Stimulated activated CD4-positive, alpha-beta T cell treated with anti-CD3 and anti-CD28 coated beads, Interleukin-1b, Interleukin-23, amount 100 ng/mL, for 48 hours (primary cell): Measurements from ENCODE around the gene PITRM1.

ENCODE experiments used
- DNase-seq: peaks from one replicate; pipeline ENCODE4 v3.0.0-alpha.2; 2020

Gene PITRM1

DNA sequence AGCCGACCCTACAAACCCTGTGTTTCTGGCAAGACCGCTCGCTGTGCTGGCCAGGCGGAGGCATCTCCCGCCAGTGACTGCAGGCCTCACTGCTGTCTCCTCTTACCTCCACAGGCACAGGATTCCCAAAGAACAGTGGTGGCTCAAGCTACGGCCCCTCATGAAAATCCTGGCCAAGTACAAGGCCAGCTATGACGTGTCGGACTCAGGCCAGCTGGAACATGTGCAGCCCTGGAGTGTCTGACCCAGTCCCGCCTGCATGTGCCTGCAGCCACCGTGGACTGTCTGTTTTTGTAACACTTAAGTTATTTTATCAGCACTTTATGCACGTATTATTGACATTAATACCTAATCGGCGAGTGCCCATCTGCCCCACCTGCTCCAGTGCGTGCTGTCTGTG lies 36.2 kb downstream of the PITRM1 start:
- no peak for DNase-seq

DNA sequence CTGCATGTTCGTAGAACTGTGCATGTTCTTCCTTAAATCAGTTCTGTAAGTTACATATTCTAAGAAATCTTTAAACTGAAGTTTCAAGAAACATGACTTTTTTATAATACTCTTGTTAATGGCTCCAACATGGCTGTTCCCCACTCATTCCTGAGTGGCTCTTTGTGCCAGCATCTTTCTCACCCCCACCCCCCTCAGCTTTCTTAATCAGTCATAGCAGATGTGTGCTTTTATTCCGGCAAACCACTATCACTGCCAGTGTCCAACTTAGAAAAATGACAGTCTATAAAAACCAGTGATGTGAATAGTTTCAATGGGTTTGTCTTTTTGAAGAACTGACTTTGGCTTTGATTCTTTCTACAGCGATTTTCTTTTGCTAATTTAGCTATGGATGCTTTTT lies 37.6 kb downstream of the PITRM1 start:
- DNase-seq, result no peak

DNA sequence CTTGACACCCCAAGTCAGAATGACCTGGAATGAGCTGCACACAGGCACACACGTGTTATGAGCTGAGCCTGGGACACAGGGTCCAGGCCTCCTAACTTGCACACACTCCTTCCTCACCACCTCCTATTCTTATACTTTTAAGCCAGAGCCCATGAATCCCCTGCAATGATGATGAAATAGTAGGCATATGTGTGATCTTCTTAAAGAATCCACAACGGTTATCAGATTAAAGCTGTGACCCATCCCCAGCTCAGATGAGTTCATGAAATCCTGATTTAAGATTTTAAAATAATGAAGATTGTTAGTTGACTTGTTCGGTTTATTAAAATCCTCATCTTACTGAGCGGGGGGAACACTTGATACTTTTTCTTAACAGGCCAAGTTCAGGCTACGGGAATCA lies 38.6 kb downstream of the PITRM1 start:
- DNase-seq, result no peak

DNA sequence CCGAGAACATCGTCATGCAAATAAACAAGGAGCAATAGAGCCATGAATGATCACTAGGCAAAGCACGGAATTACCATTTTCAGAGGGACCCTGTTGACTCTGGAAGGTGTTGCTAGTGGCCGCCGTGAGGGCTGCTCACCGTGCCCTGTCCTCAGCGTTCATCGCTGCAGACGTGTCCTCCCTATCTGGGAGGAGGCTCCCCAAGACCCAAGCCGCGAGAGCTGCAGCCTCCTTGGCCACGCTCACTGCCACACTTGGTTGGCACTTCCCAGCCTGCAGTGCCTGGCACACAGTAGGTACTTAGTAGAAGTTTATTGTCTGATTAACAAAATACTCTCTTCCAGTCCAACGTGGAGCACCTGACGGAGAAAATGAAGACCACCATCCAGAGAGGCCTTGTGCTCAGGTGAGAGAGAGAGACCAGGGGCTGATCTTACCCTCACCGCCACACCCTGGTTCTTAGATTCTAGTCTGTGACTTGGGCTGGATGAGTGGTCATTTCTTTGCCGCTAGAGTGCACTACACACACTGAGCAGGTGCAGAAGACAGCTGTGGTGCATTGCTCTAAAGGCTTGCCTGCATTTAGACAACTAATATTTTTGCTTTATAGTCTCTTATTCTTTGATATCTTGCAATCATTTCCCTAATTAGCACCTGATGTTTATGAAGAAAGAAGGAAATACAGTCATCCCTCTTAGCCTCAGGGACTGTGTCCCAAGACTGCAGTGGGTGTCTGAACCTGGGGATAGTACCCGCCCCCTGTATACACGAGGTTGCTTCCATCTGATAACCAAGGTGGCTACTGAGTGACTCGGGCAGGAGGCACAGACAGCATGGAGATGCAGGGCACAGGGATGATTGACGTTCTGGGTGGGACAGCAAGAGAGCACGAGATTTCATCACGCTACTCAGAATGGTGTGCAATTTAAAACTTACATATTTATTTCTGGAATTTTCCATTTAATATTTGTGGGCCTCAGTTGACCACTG lies 40.3 kb downstream of the PITRM1 start:
- DNase-seq, result no peak

DNA sequence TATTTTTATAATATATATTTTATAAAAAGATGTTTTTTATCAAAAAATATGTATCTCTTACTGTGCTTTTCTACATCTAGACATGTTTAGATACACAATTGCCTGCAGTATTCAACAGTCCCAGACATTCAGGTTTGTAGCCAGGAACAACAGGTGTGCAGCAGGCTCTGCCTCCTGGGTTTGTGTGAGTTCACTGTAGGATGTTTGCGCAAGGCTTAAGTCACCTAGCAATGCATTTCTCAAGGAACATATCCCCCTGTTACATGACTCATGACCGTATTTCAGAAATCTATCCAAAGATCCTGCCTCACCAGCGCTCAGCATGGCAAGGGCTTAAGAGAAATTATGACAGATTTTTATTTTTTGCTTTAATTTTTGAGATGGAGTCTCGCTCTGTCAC lies 41.5 kb downstream of the PITRM1 start:
- no peak for DNase-seq

DNA sequence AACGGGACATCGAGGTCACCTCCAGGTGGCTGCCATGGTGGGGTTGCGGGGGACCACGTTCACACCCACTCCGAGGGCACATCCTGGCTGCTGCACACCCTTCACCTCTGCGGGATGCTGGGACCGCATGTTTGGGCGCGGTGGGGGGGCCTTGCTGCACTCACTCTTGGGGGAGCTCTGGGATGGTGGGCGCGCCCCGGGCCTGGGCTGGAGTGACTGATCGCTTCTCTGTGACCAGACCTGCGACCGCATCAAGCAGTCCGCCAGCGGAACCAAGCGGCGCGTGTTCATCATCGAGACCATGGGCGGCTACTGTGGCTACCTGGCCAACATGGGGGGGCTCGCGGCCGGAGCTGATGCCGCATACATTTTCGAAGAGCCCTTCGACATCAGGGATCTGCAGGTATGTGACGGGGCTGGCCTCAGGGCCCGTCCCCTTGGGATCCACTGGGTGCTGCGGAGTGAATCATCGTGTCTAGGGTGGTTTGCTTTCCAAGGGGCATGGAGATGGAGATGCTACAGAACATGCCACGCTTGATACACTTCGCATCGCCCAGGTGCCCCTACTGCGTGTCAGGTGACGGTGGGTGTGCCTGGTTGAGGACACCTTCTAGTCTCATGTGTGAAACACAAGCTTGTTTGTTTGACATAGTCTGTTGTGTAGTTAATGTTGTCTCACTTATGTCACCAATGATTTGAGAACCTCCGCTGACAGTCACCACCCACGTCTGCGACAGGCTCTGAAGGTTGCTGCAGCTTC lies 42.8 kb downstream of the PITRM1 start:
- no peak for DNase-seq

DNA sequence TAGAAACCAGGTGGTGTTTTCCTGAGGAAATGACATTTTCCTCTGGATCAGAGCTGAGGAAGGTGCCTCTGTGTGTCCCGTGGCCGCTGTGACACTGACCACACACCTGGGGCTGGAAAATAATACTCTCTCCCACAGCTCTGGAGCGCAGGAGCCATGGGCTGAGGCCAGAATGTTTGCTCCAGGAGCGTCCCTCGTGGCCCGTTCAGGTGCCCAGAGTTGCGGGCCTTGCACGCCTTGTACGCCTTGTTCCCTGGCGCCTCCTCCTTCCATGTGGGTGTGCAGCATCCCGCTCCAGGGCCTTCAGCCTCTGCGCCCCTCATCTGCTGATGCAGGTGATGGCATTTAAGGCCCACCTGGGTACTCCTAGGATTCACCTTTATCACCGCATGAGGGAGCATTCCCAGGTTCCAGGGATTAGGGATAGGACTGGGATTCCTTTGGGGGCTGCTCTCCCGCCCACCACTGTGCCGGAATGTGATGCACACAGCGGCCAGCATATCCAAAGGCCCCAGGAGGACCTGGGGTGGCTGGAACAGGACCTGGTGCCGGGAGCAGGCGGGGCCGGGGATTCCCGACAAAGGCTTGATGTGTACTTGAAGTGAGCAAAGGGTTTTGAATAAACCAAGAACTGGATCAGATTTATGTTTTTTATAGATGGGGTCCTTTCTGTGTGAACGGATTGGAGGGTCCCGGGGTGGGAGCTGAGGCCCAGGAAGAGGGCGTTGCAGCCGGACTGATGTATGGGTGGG lies 44.0 kb downstream of the PITRM1 start:
- DNase-seq, result no peak

DNA sequence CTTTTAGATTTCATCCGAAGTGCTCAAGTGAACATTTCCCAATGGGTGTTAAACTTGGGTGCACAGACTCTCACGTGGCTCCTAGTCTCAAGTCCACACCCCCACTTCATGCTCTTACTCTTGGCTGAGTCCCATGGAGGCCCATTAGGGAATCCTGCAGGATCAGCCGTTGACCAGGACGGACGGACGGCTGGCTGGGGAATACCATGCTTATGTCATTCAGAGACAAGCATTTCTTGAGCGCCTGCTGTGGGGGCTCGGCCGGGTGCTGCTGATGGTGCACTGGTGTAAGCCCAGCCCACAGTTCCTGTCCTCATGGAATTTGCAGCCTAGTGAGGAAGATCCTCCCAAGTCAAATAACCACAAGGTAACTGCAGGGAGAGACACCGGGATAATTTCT lies 44.7 kb downstream of the PITRM1 start:
- DNase-seq, result no peak

DNA sequence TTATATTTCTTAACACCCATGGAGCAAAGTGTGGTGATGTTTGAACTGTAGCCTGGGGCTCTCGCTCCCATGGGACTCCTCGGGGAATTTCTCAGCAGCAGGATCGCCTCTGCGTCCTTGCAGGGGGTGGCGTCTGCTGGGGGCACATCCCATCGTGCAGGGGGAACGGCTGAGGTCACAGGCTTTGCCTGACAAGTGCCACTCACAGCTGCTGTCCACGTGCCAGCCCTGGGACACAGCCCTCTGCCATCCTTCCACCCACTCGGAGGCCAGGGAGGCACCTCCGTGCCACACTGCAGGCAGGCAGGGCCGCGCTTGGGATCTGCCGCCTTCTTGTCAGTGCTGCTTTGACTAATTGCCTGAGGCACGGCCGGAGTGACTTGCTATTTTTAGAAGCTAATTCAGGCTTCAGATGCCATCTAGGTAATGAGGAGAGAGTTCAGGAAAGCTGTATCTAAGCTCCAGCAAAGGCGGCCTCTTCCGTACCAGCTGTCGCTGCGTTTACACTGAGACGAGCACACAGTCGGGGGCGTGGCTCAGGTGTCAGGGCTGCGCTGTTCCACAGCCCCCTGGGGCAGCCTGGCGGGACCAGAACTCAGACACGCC lies 45.7 kb downstream of the PITRM1 start:
- DNase-seq, result no peak

DNA sequence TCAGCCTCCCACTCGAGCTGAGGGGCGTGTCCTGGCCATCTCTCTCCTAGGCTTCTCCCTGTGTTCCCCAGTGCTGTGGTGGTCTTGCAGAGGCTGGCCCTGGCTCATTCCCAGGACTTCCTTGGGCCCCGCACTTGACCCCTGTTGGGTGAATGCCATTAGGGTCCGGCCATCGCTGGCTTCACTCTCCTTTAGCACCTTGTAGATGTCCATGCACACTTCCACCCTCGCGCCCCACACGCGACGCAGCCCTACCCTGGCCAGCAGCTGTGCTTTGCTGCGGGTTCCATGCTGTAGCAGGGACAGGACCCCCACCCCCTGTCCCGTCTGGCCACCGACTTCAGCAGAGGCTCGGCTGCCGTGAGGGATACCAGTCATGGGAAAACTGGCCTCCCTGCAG lies 46.3 kb downstream of the PITRM1 start:
- DNase-seq, result no peak

DNA sequence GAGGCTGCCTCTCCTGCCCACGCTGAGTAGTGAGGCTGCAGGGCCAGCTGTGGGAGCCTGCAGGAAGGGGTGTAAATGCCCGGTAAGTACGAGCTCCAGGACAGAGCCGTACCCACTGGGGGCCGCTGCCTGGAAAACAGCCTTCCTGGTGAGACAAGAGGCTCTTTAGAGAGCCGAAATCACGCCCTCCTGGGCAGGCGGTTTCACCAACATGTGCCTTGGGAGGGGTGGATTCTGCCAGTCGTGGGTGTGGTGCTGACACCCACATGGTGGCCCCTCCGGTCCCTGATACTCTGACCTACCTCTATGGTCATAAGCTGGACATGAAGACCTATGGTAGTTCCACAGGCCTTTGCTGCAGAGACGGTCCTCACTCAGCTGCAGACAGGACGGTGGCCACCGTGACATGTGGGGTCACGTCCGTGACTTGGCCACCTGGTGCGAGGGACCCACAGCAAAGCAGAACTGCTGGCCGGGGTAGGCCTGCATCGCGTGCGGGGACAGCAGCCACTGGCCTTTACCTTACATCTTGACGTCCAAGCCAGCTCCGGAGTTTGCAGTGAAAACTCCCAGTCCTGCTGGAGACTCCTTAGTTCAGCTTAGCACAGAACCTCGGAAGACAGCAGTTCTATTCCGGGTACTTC lies 46.9 kb downstream of the PITRM1 start:
- no peak for DNase-seq

DNA sequence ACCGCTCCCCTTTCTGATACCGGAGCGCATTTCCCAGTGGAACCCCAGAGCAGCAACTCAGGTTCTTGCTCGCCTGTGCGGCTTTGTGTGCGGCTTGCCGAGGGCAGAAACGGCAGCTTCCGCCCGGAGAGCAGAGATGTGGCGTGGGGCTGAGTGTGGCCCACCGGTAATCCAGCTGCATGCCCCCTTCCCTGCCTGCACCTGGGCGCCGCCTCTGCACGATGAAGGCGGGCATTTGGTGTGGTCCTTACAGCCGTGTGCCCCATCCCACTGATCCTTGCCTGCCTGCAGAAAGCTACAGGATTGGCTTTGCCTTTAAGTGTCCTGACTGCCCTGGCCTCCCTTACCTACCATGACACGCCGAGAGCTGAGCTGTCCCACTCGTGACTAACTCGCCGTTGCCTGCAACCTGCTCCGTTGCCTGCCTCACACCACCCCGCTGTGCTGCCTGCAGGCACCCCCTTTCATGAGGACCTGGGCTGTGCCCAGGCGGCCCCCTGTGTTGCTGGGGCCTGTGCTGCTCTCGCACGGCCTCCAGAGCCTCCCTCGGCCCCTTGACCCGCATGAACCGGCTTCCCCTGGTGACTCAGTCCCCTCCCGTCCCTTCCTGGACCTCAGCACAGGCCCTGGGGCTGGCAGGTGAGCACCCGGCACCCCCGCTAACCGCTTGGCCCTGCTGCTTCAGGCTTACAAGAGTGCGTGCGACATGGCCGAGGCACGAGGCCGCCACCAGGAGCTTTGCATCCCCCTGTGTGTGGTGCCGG lies 48.0 kb downstream of the PITRM1 start:
- DNase-seq, result no peak

DNA sequence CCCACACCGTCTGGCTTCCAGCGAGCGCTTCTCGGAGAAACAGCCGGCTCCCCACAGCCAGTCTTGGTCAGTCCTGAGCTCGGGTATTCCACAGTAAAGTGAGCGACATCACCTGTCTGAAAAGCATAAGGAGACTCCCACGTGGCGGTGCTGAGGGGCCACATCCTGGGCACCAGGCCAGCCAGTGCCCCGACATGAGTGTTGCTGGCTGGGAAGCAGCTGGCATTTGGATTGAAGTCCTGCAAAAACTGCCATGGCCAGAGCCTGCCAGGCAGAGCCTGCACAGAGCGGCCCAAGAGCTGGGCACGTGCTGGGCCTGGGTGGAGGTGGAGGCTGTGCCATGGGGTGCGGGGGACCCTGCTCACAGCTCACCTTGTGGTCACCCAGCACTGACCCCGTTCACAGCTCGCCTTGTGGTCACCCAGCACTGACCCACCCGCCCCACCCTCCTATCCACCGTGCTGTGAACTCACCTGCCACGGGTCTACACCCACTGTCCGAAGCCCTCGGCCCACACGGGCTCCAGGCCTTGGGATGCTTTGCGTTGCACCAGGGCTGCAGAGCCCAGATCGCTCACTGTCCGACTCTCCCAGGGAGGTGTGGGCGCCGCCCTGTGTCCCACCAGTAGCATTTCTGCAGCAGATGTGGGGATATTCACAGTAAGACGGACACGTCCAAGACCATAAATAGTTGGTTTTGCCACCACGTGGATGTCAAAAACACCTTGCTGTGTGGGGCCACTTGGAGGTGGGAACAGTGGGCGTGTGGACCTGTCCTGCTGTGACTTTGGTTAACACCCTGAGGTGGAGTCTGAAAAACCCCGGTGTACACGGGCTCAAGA lies 48.8 kb downstream of the PITRM1 start:
- no peak for DNase-seq

DNA sequence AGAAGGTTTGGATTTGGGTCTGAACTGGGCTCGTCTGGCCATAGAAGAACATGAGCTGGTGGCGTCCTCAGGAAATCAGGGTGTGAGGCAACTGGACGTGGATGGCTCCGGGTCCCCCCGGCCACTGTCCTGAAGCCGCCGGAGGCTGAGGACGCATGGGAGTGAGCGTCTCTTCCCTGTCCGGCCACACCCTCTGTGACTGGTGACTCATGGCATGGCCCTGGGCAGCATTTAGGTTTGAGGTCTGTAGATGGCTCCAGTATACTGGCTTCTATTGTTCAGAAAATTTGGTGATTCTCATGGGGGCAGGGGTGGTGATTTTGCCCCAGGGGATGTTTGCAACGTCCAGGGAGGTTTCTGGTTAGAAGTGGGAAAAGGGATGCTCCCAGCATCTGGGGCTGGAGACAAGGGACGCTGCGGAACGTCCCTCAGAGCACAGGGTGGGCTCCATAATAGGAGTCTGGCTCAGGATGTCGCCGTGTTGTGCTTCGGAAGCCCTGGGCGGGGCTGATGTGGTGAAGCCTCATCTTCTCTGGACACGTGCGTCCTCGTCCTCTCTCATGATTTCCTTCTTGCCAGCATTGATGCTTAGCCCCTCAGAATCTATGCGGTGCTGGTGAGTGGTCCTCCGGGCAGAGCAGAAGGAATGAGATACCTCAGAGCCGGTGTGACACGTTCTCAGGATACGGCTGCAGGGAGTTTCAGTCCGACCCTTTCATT lies 49.9 kb downstream of the PITRM1 start:
- no peak for DNase-seq

DNA sequence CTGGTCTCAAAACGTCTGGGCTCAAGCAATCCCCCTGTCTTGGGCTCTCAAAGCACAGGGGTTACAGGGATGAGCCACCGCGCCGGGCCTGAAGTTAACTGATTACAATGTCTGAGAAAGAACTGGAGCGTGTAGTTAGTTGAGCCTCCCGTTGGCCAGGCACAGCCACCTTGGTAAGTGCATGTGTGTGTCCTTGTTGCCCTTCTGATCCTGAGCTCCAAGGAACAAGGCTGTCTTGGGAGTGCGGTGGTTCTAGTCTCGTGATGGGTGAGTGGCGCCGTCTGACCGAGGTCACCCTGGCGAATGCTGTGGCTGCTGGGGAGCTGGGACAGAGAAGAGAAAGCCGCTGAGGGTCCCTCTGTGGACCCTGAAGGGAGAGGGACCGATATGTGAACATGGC lies 50.5 kb downstream of the PITRM1 start:
- DNase-seq, result no peak

DNA sequence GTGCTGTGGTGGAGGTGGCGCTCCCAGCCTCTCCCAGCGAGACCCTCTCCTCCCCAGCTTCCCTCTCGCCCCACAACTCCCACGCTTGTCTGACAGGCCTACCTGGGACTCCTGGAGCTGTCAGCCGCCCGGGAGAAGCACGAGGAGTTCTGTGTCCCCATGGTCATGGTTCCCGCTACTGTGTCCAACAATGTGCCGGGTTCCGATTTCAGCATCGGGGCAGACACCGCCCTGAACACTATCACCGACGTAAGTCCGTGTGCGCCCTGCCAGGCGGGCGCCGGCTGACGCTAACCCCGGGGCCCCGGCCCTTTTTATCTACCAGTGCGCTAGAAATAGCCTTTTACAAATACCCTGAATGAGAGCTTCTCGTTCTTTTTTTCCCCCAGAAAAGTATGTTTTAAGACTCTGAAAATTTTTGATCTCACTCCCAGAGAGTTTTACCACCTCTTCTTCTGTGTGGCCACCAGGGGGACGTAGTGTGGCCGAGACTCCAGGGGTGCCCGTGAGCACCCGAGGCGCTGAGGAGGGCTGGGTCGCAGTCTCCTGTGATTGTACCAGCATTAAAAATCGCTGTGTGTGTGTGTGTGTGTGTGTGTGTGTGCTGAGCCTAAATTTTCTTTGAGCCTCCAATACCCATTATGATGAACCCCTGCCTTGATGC lies 52.7 kb downstream of the PITRM1 start:
- DNase-seq, result no peak

DNA sequence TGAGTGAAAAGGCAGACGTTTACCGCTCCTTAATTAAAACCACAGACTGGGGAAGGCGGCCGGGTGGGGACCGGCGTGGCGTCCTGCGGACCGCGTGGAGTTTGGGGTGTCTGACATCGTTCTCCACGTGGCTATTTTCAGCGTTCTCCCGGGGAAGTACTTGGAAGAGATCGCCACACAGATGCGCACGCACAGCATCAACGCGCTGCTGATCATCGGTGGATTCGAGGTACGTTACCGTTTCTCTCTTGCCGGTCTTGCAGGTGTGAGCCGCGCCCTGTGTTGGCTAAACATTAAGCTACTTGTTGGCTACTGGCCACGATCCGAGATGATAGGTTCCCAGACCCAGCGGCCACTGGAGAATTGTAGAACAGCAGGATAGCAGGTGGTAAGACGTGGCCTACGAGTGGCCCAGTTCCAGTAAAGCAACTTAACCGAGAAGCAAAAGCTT lies 53.9 kb downstream of the PITRM1 start:
- DNase-seq, result no peak

DNA sequence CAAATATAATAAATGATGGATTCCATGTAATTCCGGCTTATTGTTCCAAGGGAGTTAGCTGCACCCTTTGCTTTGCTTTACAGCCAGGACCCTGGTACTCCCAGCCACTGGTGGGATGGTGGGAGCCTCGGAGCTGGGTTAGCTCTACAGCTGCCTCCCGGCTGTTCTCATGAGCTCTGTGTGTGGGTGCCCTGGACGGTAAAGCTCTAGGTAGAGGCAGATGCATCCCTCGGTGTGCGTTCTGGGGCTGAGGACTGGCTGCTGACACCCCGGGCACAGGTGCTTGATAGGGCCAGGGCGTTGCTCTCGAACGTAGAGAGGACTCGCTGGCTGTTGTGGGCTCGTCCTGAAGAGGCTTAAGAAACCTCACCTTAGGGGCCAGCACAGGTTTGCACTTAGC lies 55.1 kb downstream of the PITRM1 start:
- no peak for DNase-seq

DNA sequence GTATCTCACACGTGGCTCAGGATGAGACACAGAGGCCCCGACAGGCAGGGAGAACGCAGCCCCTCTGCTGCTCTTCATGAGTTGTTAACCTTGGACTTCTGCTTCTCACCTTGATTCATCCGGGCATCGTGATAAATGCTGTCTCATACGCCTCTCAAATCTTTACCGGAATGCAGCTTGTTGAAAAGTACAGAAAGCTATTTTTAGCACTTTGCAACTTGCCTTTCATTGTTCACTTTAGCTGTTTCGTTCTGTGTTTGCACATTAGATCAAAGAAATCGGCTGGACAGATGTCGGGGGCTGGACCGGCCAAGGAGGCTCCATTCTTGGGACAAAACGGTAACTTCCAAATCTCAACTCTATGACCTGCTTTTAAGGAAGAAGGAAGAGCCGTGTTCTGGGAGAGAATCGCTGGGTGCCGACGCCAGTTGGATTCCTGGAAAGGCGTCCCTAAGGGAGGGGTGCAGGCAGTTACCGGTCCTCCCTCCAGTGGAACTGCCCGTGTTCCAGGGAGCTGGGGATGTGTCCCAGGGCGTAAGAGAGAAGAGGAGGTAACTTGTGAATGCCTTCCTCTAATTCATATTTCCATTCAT lies 56.0 kb downstream of the PITRM1 start:
- no peak for DNase-seq
